ENCODE results near the gene NBEAL2.
A peak's percentile ranks its signal among the peaks of the same experiment; 100 is the strongest.
"Not testable (repeated sequence)": the region's sequence is repeated elsewhere in the genome, so short reads cannot be mapped to it uniquely, and the experiment has no call there.

NBEAL2 gene

GRCh38 chr3:46960835-46961234 lies 18.6 kb upstream of the NBEAL2 start:
- DNase-seq (ENCODE audit: low spot score), result no peak

DNA sequence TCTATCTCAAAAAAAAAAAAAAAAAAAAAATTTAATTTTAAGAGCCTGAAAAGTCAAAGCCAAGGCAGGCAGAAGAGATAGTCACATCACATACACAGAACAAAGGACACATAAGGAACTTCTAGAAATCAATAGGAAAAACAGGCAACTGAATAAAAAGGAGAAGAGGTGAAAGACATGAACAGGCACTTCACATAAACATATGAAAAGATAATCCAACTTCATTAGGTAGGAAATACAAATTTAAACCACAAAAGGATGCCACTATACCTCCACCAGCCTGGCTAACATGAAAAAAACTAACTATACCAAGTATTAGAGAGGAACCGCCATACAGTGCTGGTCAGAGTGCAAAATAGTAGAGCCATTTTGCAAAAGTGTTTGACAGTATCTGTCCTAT lies 17.0 kb upstream of the NBEAL2 start:
- no peak for DNase-seq (ENCODE audit: low spot score)

- DNase-seq (ENCODE audit: low spot score), result no peak
These were observed 16.5 kb upstream of the NBEAL2 start for GRCh38 chr3:46962990-46963389.

- not testable (repeated sequence) for DNase-seq (ENCODE audit: low spot score)
These were observed 15.4 kb upstream of the NBEAL2 start for GRCh38 chr3:46964038-46964590.

DNA sequence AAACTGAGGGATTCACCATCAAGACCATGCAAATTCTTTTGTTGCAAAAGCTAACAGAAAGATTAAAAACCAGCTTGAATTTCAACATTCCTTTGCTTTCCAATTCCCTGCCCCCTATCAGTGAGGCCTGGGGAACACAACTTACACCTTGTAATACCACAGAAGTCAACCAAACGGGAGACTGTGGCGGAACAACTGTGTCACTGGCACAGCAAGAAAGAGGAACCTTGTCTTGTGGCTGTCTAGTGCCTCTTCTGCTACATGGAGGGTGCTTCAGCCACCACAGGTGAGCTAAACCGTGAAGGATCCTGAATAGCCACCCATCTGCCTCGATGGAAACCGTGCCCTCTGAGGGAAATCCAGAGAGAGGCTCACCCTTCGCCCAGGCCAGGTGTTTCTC lies 14.3 kb upstream of the NBEAL2 start:
- DNase-seq (ENCODE audit: low spot score), result no peak

GRCh38 chr3:46966811-46967210 lies 12.7 kb upstream of the NBEAL2 start:
- DNase-seq (ENCODE audit: low spot score), result no peak

- DNase-seq (ENCODE audit: low spot score), result no peak
These were observed 10.6 kb upstream of the NBEAL2 start for GRCh38 chr3:46968783-46969428.

GRCh38 chr3:46970391-46971091 lies 8.9 kb upstream of the NBEAL2 start:
- no peak for DNase-seq (ENCODE audit: low spot score)

DNA sequence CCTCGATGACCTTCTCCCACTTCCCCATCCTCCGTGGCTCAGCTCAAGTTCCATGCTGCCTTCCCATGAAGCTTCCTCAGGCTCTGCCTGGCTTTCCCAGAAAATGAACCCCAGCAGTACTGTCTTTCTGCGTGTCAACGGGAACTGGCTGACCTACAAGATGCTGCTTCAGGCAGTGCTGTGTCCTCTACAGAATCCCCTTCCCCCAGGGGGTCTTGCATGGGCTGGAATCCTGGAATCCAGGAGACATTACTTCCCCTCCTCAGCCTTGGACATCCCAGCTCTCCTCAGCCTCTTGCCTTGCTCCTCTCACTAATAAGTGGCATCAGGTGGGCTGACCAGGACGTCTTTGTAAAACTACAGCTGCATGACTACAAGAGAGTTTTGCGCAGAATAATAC lies 8.3 kb upstream of the NBEAL2 start:
- no peak for DNase-seq (ENCODE audit: low spot score)

- no peak for DNase-seq (ENCODE audit: low spot score)
These were observed 7.7 kb upstream of the NBEAL2 start for GRCh38 chr3:46971742-46972141.

DNA sequence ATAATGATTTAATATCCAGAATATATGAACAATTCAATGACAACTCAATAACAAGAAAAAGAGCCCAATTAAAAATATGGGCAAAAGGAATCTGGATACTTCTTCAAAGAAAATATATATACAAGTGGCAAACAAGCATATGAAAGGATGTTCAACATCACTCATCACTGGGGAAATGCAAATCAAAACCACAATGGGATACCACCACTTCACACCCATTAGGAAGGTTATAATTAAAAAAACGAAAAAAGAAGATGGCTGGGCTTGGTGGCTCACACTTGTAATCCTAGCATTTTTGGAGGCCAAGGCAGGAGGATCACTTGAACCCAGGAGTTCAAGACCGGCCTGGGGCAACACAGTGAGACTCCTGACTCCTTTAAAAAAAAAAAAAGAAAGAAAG lies 7.1 kb upstream of the NBEAL2 start:
- DNase-seq (ENCODE audit: low spot score), result no peak

DNA sequence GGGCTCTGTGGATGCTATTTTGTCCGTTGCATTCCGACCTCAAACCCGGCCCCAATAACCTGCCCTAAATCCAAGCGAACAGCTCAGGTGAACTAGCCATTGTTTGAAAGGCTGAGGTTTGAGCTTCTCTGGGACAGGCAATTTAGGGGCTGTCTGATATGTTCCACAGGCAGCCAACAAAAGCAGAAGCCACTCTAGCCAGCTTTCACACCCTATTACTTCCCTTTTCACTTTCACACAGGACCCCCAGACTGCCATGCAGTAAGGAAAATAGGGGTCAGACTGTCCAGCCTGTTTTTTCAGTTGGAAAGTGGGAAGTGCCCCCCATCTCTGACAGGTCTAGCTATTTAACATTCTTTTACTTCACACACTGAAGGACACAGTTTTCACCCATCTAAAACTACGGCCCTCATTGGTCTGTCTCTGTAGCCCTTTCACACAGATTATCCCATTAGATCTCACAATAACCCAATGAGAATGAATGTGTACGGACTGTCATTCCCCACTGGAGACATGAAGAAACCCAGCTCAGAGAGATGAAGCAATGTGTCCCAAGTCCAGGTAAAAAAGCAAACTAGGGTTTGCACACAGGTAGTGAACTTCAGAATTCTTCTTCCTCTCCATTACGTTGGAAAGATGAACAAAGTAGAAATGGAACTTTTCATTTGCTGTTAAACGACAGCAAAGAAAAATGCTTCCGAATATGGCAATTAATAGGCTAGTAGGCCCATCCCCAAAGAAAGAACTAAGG lies 4.9 kb upstream of the NBEAL2 start:
- no peak for DNase-seq (ENCODE audit: low spot score)

- DNase-seq (ENCODE audit: low spot score), result peak; percentile 98
These were observed 2.9 kb upstream of the NBEAL2 start, which contains the start of gene CCDC12 for GRCh38 chr3:46976326-46977190. TSS of gene CCDC12 (minus strand) at chr3:46976745. CDS start at chr3:46976732, 13 bp downstream.

DNA sequence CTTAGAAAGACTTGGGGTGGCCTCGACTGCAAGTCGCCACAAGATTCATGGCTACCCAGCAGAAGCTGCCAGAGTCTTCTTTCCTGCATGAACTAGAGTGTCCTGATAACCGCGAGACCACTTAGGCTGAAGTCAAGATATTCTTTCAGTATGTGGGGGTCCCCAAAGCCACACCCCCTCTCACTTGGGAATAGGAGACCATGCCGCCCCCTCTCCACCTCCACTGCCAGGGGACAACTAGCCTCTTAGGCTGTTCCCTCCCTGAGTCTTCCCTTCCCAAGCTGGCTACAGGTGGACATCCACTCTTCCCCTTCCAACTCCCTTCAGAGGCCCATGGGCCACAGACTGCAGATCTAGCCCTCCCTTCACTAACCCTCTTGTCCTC lies 1.7 kb upstream of the NBEAL2 start:
- no peak for DNase-seq (ENCODE audit: low spot score)

DNA sequence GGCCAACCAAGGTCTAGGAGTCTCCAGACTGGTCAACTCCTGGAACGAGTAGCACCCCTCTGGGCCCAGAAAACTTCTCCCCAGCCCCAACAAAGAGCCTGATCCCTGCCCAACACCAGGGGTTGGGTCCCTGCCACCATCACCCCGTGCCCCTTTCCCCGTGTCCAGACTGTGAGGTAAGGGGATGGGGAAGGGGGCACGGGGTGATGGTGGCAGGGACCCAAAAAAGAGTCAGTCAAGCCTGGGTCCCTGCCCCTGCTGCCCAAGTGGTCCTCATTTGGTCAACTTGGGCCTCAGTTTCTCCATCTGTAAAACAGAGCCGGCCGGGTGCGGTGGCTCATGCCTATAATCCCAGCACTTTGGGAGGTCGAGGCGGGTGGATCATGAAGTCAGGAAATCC lies 1.1 kb upstream of the NBEAL2 start:
- DNase-seq (ENCODE audit: low spot score), result no peak

GRCh38 chr3:46979958-46980497 lies 562 bp downstream of the NBEAL2 start:
- no peak for DNase-seq (ENCODE audit: low spot score)

- no peak for DNase-seq (ENCODE audit: low spot score)
These were observed 2.5 kb downstream of the NBEAL2 start for GRCh38 chr3:46981932-46982471.

GRCh38 chr3:46982546-46982945 lies 3.1 kb downstream of the NBEAL2 start:
- no peak for DNase-seq (ENCODE audit: low spot score)

DNA sequence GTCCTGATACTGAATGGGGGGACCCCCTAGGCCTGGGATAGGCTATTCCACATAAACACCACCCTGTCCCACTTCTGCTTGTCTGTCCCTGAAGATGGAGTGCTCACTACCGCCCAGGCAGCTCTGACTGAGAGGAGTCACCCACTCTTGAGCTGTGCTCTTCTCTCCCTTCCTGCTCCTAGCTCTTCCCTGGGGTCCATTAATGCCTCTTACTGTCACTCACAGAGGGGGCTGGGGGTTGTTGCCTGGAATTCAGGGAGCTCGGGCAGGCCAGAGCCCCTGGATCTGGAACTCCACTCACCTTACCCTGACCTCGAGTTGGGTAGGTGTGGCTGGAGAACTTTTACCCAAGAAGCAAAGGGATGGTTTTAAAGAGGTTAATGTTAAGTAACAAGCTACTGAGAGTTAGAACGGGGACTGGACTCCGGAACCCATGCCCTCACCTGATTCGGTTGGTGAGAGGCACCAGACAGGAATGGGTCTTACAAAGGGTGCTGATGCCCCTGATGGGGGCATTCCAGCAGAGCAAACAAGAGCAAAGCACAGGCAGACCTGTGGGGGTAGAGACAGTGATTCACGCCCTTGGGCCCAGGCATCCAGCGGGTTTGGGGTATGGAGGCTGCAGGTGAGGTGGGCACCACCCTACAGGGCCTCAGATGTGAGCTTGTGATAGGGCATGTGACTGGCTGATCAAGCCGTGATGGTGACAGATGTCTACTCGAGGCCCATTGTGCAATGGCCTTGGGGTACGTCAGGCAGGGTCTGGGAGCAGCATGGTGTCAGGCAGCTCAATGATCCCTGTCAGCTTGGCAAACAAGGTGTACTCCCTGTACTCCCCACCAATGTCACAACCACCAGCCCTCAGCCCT lies 5.4 kb downstream of the NBEAL2 start:
- no peak for DNase-seq (ENCODE audit: low spot score)

GRCh38 chr3:46985588-46985987 lies 6.1 kb downstream of the NBEAL2 start:
- DNase-seq (ENCODE audit: low spot score), result no peak

Measured in SK-N-DZ (cell line).